NCI-H2196 (cell line): ENCODE results near the gene ETV4.

Source experiments
- DNase-seq: peaks from one replicate; lab custom pipeline; 2025; ENCODE audit not compliant: unreplicated experiment; lab: John Stamatoyannopoulos, UW

The ETV4 gene

GRCh38 chr17:43573579-43574321 lies 27.6 kb upstream of the ETV4 start:
- no peak for DNase-seq

DNA sequence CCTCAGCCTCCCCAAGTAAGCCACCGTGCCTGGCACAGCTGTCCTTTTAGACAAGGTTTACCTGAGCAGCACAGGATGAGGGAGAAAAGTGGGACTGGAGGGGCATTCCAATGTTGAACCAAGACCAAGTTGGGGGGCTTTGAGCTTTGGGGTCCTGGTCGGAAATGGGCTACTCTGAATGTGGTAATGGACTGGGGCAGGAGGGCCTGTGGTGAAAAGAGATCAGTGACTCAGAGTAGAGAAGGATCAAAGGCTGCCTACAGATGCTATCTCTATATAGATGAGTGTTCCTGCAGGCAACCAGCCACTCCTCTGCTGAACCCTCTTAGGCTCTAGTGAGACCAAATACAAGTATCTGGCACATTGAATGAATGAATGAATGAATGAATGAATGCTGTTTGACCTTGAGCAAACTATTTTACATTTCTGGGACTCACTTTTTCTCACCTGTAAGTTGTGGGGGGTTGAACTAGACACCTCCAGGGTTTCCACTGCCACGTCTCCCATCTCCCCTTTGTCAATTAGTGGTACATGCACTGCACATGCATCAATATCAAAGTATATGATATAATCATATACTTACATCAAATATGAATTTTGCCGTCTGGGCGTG lies 26.3 kb upstream of the ETV4 start:
- DNase-seq: no peak

GRCh38 chr17:43570518-43570928 lies 24.4 kb upstream of the ETV4 start:
- no peak for DNase-seq

DNA sequence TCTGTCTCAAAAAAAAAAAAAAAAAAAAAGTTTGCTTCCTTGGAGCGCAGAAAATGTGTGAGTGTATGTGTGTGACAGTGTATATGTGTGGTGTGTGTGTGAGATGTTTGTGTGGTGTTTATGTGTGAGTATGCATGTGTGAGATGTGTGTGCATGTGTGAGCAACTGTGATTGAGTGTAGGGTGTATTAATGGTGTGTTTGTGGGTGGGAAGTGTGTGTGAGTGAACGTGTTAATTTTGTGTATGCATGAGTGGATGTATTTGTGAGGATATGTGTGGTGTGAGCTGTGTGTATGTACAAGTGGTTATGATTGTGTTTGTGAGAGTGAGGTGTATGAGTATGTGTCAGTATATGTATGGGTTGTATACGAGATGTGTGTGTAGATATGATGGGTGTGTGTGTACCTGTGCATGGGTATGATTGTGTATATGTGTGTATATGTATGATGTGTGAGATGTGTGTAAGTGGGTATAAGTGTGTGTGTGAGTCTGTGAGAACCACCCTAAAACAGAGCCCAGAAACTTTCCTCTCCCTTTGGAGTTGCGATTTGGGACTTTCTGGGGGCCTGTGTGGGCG lies 22.5 kb upstream of the ETV4 start:
- DNase-seq: no peak

GRCh38 chr17:43563600-43564594 lies 17.8 kb upstream of the ETV4 start:
- no peak for DNase-seq

- DNase-seq: no peak
Measured at GRCh38 chr17:43562679-43563599, 16.8 kb upstream of the ETV4 start.

DNA sequence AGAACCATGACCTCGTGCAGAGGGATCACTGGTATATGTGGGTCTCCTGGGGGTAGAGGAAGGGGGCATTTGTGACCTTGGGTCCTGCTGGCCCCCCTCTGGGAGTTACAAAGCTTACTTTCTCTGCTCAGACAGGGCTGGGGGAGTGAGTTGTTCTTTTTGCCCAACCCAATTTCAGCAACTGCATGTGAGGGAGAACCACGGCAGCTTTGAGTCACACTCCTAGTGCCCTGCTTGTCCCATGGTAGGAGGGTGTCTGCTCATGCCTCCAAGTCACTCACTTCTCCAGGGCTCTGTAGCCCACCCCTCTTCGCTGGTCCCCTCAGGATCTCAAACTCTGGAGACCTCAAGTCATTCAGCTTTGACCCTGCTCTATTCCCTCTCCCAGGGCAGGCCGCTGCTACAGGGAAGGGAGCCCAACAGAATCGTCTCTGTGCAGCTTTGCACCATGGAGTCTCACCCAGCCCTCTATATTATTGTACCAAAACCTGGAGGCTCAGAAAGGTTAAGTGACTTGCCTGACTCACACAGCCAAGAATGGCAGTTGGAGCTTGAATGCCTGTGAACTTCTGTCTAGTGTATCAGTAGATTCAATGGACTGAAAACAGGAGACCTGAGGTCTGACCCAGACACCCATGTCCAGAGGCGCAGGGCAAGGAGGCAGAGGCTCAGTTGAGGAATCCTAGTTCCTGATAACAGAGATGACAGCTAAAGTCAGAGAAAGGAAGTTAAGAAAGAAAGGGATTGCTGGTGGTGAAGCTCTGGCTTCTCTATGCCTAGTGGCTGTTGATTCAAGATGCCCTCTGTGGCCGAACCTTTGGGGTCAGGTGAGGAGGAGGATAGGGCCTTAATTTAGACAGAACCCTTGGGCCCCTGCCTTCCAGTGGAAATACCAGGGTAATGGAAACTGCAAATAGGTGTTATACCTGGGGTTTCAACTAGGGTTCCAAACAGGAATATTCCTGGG lies 14.6 kb upstream of the ETV4 start:
- no peak for DNase-seq

DNA sequence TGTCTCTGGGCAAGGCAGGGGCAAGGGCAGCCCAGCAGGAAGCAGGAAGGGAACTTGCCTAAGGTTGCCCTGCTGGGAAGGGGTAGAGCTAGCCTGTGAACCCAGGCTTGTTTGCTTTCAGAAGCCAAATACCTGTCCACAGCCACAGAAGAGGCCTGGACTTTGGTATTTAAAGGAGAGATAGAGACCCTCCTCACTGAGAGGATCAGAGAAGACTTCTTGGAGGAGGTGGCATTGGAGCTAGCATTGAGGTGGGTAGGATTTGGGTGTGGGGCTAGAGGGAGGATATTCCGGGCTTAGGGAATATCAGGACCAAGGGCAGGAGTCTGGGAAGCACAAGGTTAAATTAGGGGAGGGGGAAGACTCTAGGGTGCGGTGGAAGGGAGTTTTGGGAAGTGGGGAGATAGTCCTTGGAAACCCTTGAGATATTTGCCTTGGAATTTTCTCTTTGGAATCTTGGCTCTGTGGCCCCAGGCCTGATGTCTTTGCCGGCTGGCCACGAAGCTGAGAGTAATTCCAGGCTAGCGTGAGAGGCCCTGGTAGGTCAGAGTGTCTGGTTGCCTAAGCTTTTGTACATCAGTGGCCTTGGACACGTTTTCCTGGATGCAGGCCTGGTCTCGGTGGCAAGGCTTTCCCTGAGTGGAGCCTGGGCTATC lies 13.1 kb upstream of the ETV4 start:
- no peak for DNase-seq

DNA sequence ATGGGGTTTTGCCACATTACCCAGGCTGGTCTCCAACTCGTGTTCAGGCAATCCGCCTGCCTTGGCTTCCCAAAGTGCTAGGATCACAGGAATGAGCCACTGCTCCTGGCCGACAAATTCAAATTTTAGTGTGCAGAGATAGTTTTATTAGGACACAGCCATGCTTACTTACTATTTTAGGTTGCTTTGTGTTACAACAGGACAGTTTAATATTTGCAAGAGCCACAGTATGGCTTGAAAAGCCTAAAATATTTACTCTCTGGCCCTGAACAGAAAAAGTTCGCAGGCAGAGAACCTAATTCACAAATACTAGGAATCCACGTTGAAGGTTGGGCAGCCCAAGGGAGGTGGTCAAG lies 12.6 kb upstream of the ETV4 start:
- no peak for DNase-seq

- DNase-seq: no peak
Measured at GRCh38 chr17:43556292-43556691, 10.2 kb upstream of the ETV4 start.

- no peak for DNase-seq
Measured at GRCh38 chr17:43554857-43555256, 8.7 kb upstream of the ETV4 start.

DNA sequence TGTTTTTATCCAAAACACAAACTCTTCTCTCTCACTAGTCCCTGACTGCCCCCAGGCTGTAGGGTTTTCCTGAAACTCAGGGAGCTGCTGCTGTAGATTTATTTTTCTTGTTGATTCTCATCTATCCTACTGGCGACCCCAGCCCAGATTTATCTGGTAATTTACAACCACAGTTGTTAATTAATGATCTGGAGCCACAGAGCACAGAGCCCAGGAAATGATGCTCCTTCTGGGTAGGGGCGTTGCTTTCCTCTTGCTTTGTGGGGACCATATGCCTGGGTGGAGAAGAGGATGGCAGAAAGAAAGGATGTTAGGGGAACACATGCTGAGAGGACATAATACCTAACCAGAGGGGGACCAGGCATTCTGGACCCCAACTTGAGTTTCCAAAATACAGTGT lies 7.4 kb upstream of the ETV4 start:
- DNase-seq: no peak

DNA sequence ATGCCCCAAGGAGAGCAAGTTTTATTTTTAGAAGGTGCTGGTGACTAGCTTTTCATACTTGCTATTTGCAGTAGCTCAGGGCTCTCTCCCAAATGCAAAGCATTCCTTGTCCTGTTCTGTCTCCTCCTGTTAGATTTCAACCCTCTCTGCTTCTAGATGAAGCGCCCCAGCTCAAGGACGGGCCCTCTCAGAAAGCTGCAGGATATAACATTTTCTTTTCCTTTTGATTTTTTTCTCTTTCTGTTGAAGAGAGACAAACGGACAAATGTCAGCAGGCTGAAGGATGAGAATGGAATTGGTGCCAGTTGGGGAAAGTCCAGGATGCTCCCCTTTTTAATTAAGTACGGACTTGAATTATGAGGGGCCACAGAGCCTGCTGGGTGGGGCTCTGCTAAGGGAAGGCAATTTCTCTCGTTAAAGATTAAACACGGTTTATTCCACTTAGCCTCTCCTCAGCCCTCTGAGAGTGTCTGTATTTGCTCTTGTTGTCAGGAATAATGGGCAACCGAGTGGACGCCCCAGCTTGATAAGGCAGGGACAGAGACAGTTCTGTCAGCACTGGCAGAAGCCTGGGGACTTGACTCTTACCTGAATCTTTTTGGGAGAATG lies 6.2 kb upstream of the ETV4 start:
- DNase-seq: no peak

DNA sequence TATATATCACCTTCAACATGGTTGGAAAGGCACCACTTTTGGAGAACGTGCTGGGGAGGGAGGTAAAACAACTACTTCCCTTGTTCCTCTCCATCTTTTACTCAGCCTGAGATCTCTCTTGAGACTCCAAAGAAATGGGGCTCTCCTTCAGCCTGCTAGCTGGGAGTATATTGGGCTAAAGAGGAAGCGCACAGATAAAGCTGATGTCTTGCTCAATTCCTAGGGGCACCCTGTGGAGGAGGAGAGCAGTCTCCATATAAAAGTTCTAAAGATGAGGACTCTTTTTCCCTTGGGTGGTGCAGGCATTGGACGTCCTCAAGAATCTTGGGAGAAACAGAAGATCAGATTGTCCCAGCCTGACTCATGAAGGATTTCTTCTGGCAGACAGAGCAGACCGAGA lies 4.6 kb upstream of the ETV4 start:
- DNase-seq: no peak

- DNase-seq: no peak
Measured at GRCh38 chr17:43549496-43549895, 3.4 kb upstream of the ETV4 start.

DNA sequence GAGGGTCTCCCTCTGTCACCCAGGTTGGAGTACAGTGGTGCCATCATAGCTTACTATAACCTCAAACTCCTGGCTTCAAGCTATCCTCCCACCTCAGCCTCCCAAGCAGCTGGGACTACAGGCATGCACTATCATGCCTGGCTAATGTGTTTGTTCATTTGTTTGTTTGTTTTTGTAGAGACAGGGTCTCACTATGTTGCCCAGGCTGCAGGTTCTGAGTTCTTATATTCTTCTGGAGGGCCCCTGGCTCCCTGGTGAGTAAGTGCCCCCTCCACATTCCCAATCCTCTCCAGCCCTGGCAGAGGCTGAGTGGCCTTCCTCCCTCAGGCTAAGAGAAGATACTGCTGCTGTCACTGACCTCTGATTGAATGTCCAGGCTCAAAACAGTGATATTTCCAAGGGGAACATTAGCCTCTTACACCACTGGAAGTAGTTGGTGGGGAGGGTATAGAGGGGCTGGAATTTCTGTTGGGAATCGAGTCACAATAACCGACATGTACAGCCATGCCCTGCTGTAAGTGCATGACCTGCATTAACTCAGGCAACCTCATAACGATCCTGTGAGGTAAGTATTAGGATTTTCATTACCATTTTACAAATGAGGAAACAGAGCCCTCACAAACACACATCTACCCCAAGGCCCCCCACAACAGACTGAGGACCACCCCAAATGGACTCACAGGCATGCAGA lies 2.7 kb upstream of the ETV4 start:
- no peak for DNase-seq

GRCh38 chr17:43547659-43548256 lies 1.6 kb upstream of the ETV4 start:
- peak; percentile 36 for DNase-seq
